ENCODE measurements around the gene ADAMTS16.

Gene ADAMTS16

DNA sequence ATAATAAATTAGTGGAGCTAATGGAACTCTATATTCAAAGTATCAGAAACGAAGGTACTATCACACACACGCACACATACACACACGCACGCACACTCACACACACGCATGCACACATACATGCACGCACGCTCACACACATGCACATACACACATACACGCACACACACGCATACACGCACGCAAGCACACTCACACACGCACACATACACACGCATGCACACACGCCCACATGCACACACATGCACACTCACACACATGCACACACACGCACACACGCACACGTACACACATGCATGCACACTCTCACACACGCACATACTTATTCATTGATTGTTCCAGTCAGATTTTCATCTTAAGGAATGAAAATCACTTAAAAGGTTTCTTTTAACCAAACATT is 212.5 kb downstream of the ADAMTS16 start:
- DNase-seq: no peak

DNA sequence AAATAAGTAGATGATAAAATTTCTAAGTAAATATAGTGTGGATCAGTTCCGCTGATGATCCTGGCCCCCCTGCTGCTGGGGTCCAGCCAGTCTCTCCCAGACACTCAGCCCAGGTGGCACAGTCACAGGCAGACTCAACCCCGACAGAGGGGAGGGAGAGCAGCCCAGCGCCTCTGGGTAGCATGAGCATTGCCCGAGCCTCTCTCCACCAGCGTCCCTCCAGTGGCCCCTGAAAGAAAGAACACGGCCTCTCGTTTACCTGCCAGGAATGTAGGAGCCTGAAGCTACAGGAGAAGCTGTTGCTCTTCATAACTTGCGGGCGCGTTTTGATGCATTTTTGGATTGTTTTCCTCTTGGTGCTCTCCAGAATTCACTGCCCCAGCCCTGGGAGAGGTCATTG is 213.6 kb downstream of the ADAMTS16 start:
- DNase-seq: no peak

- DNase-seq: no peak
Observed at GRCh38 chr5:5356765-5357164, 216.6 kb downstream of the ADAMTS16 start.

GRCh38 chr5:5359618-5360017 is 219.5 kb downstream of the ADAMTS16 start:
- DNase-seq: no peak

GRCh38 chr5:5360363-5360940 is 220.3 kb downstream of the ADAMTS16 start:
- no peak for DNase-seq

GRCh38 chr5:5360941-5361520 is 220.9 kb downstream of the ADAMTS16 start:
- DNase-seq: no peak

GRCh38 chr5:5363045-5363444 is 222.9 kb downstream of the ADAMTS16 start:
- no peak for DNase-seq

DNA sequence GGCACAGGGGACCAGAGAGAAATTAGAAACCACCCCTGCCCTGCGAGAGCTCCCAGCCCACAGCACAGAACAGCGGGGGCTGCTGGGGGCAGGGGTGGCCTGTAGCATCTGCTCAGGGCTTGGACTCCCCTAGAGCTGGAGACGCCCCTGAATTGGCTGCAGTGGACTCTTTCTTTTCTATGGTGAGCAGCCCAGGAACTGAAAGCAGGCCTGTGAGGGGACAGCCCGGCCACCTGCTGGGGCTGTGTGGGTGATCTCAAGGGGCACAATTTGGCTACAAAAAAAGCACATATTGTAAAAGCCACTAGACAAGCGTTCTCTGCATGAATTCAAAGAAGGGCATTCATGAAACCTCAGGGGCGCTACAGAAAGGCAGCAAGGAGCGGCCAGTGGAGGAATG is 224.8 kb downstream of the ADAMTS16 start:
- no peak for DNase-seq

GRCh38 chr5:5367739-5368138 is 227.6 kb downstream of the ADAMTS16 start:
- no peak for DNase-seq

- DNase-seq: no peak
Observed at GRCh38 chr5:5369051-5369605, 229.0 kb downstream of the ADAMTS16 start.

Measured in stimulated activated CD4-positive, alpha-beta T cell treated with anti-CD3 and anti-CD28 coated beads, Interleukin-15, amount 100 ng/mL, for 24 hours (primary cell).